A375 (cell line): Measurements from ENCODE around the gene DMD. TPM values are rescaled to one million over a fixed set of nuclear protein-coding genes. Genes with fewer than 3 reads are reported as not detected.

Experiments used
- small RNA-seq: library from RNA; depleted of rRNA; stranded (forward); fragments of <200 nt; gene quantifications from one replicate; pipeline ENCODE3, GENCODE V24; 2014
- total RNA-seq: library from RNA; depleted of rRNA; stranded (reverse); fragments of >200 nt; shearing (Covaris generic); gene quantifications from 2 replicates; pipeline ENCODE4 v1.2.3, GENCODE V29; 2014; rRNA removed

Gene DMD
- 0.98 and 1.7 TPM in 2 replicates for total RNA-seq

DNA sequence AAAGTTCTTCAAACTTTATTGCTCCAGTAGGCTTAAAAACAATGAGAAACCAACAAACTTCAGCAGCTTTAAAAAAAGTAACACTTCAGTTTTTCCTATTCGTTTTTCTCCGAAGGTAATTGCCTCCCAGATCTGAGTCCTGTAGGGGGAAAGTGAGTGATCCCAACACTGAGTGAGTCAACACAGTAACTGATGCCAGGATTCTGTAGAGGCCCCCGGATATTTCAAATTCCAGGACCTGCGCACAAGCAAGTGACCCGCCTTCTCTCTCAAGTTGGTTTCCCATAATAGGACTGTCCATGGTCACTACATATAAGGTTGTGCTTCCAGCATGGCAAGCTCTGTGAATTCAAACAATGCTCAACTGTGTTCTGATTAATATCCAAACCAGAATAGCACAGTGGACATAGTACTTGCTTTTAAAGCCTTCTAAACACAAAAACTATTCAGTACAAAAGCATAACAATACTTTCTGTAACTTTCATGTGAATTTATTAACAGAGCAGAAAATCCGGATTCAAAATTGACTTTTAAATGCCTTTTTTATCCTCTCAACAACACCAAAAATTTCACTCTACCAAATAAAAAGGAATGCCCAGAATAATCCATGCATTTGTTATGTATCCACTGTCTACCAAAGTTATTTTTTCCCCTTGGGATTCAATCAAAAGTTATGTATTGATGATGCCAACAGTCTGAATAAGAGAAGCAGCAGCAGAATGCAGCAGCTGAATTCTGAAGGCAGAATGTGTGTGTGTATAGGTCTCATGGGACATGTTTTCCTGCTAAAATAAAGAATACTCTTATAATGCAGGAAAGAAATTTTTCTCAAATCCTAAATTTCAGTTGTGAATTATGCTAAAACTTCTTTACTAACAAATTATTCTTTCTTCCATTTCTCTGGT is at the start of gene DMD:
Gene DMD, minus strand, starts transcription at position 194 of the 905 bp plus-strand sequence. CDS start 237 bp downstream, outside the sequence.

DNA sequence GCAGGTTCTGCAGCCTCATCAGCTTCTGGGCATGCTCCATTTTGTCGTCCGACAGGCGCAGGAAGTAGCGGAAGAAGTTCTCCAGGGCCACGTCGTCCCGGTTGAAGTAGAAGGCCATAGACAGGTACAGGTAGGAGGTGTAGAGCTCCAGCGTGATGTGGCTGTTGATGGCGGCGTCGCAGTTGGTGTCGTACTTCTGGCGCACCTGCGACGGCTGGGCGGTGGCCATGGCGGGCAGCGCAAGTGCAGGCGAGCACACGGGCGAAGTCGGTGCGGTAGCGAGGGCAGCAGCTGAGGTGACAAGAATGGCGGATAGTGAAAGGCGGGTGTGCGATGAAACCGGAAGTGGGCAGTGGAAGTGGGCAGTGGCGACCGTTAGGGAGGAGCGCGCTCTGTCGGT is 2139.6 kb downstream of the DMD start, which contains the start of gene FTHL17:
Gene FTHL17, minus strand, starts transcription at position 317 of the 400 bp plus-strand sequence. Its CDS starts 88 bp downstream, at position 229.

Small RNA genes lying within 50 kb of the gene (small RNA-seq; reads per million reads assigned to genes)
- gene MIR3915 = not detected
- not detected for gene MIR548F5
- 0.13 reads per million for gene RNA5SP501
- not detected for gene RNU6-894P
